ENCODE measurements around the gene AMD1.
"Not testable (repeated sequence)": the region's sequence is repeated elsewhere in the genome, so short reads cannot be mapped to it uniquely, and the experiment has no call there.

Gene AMD1

DNA sequence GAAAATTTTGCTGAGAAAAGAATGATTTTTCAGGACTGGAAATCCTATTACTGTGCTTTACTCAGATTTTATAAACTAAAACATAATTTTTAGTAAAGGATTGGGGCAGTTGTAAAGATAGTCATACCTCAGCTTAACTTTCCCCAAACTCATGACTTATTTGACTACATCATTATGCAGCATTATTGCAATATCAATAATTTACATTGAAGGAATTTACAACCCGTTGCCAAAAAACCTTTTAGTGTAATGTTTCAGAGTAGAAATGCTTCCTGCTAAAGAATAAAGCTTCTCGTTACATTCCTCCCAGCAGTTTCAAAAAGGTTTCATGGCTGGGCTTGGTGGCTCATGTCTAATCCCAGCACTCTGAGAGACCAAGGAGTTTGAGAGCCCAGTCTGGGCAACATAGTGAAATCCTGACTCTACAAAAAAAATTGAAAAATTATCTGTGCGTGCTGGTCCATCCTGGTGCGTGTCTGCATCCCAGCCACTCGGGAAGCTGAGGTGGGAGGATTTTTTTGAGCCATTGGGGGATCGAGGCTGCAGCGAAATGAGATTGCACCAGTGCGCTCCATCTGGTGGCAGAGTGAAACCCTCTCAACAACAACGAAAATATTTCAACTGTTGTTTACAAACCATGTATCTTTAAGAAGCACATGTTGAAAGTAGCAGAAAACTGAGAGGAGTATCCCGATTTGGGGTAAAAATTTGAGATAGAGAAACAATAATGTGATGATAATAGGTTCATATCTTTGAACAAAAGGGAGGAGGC, 4.4 kb downstream of the AMD1 start:
- DNase-seq: peak; percentile 35

DNA sequence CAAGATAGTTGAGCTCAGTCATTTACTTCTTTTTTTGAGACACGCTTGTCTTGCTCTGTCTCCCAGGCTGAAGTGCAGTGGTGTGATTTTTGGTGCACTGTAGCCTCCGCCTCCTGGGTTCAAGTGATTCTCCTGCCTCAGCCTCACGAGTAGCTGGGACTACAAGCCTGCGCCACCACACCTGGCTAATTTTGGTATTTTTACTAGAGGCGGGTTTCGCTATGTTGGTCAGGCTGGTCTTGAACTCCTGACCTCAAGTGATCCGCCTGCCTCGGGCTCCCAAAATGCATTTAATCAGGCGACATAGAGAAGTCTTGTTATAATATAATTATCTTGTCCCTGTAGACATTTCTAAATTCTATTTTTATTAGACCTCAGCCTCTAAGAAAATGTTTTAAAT, 6.1 kb downstream of the AMD1 start:
- no peak for DNase-seq

DNA sequence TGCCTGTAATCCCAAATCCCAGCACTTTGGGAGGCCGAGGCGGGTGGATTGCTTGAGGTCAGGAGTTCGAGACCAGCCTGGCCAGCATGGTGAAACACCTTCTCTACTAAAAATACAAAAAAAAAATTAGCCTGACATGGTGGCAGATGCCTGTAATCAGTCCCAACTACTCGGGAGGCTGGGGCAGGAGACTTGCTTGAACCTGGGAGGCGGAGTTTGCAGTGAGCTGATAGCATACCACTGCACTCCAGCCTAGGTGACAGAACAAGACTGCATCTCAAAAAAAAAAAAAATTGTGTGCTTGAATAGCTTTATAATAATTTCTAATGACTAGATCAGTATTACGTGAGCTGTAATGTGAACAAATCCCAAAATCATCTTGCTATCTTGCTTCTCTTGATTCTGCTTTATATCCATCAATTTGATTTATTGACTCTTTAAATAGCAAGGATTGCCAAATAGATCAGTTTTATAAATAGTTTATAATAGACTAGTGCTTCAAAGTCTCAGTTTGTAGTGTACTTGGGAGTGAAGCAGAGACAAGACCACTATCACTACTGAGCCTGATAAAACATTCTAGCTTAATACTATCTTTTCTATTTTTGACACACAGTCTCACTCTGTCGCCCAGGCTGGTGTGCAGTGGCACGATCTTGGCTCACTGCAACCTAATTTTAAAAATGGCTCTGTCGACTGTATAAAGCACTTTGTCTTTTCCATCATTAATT, 7.1 kb downstream of the AMD1 start:
- no peak for DNase-seq

DNA sequence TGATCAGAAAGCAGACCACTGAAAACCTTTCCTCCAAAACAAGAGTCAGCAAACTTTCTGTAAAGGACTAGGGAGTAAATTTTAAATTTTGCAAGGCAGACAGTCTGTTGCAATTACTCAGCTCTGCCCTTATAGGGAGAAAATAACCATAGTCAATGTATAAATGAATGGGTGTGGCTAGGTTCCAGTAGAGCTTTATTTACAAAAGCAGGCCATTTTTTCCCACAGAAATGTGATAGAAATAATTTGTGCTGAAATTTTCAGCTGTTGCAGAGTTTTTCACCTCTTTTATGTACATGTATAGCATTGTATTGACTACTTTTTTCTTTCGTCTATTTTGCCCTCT, 7.7 kb downstream of the AMD1 start:
- DNase-seq: no peak

DNA sequence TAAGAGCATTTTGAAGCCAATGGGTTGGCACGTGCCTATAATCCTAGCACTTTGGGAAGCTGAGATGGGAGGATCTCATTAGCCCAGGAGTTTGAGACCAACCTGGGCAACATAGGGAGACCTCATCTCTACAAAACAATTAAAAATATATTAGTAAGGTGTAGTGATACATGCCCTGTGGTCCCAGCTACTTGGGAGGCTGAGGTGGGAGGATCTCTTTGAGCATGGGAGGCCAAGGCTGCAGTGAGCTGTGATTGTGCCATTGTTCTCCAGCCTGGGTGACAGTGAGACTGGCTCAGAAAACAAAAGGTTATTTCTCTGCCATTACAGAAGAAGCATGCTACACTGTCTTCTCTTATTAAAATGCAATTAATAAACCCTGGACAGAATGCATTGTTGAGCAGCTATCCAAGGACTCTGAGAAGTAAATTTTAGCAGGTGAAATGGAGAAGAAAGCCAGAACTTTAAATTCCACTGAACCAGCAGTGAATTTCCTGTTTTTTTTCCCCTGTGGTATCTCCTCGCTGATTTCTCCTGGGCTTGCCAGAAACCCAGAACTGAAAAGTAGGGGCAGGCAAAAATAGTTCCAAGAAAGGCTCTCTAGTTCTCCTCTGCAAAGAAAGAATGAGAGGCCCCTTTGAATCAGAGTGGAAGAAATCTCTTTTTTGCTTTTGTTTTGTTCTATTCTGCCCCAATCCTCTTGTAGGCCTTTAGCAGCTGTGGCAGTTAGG, 8.4 kb downstream of the AMD1 start:
- DNase-seq: no peak

DNA sequence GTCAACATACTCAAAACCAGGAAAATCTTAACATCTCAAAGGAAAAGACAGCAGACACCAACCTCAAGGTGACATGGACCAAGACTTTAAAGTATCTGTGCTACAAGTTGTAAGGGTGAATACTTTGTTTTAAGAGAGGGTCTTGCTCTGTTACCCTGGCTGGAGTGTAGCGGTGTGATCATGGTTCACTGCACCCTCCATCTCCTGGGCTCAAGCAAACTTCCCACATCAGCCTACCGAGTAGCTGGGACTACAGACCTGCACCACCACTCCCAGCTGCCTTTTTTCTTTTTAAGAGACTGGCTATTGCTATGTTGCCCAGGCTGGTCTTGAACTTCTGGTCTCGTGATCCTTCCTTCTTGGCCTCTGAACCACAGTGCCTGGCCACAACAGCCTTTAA, 9.7 kb downstream of the AMD1 start:
- DNase-seq: no peak

DNA sequence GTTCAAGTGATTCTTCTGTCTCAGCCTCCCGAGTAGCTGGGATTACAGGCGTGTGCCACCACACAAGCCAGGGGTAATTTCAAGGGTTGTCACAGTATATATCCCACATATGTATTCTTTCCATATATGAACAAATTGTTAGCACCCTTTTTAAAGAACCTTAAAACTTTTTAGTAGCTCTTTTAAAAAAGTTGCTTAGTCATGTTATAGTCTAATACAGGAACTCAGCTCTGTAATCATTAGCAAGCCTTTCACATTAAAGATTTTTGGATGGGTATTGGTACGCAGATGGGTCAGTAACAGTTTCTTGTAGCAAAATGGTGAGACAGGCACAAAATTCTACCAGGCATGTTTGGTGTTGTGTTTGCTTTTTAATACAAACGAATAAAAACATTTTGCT, 10.9 kb downstream of the AMD1 start:
- no peak for DNase-seq

DNA sequence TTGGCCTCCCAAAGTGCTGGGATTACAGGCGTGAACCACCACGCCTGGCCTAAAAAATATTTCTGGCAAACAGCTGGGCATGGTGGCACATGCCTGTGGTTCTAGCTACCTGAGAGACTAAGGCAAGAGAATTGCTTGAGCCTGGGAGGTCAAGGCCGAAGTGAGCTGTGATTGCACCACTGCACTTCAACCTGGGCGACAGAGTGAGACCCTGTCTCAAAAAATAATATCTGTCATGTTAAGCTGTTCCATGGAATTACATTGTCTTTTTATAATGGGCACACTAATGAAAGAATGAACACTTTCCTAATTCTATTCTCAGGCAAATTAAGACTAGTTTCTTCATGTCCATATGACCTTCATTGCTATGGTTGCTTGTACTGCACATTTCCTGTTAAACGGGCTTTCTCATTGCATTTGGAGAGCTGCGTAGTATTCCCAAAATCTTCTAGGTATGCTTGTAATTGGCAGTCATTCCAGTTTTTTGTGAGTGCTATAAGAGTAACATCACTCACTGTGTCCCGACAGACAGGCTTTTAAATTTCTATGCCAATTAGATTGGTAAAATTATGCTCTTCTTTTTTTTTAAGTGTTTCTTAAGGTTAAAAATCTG, 12.1 kb downstream of the AMD1 start:
- DNase-seq: no peak

DNA sequence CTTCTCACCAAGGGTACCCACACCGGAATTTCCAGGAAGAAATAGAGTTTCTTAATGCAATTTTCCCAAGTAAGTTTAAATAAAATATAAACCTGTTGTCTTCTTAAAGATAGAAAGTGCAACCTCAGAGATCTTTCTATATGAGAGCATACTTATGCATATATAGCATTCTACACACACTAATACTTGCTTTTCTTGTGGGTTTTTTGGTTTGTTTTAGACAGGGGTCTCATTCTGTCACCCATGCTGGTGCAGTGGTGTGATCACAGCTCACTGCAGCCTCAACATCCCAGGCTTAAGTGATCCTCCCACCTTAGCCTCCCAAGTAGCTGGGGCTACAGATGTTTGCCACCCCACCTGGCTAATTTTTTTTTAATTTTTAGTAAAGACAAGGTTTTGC, 15.7 kb downstream of the AMD1 start:
- DNase-seq: no peak

DNA sequence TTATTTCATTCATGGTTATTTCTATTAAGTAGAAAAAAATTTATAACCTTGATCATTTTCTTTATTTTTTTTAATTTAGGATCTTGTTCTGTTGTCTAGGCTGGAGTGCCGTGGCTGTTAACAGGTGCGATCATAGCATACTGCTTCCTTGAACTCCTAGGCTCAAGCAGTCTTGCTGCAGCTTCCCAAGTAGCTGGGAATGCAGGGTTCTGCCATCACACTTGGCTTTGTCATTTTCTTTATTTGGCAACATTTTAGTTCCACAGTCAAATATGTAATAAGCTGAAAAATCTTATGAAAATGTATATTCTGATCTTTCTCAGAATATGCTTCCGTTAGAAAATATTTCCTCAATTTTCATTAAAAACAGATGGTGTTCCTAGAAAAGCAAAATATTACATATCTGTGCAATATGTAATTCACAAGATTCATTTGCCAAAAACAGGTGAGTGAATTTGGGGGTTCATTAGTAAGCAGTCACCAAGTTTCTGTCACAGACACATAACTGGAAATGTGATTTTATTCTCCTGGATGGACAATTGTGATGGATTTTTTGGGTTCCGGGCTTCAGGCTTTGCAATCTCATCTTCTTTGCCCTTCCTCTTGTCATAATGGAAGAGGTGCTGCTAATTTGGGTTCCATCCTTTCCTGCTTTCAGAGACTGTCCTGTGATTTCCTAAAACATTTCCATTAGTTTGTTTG, 21.5 kb downstream of the AMD1 start:
- DNase-seq: no peak

DNA sequence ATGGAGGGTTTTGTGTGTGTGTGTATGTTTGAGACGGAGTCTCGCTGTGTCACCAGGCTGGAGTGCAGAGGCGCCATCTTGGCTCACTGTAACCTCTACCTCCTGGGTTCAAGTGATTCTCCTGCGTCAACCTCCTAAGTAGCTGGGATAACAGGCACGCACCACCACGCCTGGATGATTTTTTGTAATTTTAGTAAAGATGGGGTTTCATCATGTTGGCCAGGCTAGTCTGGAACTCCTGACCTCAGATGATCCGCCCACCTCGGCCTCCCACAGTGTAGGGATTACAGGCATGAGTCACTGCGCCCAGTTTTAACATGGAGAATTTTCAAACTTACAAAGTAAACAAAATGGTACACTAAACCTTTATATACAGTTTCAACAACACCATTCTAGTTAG, 22.8 kb downstream of the AMD1 start:
- DNase-seq: no peak

DNA sequence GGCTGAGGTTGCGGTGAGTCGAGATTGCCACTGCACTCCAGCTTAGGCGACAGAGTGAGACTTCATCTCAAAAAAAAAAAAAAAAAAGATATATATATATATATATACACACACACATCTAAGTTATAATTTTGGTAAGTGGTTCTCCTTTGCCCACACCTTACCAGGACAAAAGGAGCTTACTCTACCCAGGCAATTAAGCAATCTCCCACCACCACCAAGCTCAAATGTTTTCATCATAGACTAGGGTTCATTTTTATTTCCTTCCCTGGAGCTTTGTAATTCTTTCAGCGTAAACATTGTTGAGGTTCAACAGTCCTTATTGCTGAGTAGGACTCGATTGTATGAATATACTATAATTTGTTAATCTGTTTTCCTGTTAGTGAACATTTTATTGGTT, 23.5 kb downstream of the AMD1 start:
- DNase-seq: no peak

DNA sequence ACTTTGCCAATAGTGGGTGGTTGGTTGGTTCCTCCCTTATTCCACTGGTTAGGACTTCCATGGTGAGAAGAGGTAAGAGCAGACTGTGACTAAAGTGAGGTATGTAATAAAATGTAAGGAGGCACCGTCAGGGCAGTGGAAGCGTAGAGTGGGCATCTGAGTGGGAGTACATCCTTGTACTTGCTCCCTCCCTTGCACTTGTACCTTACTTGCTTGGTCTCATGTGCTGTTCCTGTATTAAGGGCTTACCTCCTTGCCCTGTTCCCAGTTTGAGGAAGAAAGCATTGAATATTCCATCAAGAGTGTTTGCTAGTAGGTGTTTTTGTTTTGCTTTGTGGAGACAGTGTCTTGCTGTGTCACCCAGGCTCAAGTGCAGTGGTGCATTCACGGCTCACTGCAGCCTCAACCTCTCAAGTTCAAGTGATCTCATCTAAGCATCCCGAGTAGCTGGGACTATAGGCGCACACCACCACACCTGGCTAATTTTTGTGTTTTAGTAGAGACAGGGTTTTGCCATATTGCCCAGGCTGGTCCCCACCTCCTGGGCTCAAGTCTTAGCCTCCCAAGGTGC, 25.5 kb downstream of the AMD1 start:
- DNase-seq: no peak

DNA sequence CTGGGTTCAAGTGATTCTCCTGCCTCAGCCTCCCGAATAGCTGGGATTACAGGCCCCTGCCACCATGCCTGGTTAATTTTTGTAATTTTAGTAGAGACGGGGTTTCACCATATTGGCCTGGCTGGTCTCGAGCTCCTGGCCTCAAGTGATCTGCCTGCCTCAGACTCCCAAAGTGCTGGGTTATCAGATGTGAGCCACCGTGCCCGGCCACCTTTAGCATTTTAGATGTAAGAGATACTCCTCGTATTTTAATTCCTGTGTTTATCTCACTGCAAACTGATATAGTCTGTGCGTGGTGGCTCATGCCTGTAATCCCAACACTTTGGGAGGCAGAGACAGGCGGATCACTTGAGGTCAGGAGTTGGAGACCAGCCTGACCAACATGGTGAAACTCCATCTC, 27.0 kb downstream of the AMD1 start:
- DNase-seq: not testable (repeated sequence)

DNA sequence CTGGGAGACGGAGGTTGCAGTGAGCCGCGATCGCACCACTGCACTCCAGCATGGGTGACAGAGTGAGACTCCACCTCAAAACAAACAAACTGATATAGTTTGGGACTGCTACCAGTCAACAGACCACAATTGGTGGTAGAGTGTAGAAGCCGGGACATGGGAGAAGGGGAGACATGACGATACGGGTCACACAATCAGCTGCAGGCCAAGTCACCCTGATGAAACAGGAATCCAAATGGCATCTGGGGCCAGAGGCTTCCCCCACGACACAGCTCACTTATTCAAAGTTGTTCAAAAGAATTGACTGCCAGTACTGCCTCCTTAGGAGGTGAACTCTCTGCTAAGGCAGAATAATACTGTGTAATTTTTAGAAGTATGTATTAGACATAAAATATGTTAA, 27.5 kb downstream of the AMD1 start:
- DNase-seq: no peak

DNA sequence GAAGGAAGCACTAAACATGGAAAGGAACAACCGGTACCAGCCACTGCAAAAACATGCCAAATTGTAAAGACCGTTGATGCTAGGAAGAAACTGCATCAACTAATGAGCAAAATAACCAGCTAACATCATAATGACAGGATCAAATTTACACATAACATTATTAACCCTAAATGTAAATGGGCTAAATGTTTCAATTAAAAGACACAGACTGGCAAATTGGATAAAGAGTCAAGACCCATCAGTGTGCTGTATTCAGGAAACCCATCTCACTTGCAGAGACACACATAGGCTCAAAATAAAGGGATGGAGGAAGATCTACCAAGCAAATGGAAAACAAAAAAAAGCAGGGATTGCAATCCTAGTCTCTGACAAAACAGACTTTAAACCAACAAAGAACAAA, 31.7 kb downstream of the AMD1 start:
- DNase-seq: not testable (repeated sequence)

DNA sequence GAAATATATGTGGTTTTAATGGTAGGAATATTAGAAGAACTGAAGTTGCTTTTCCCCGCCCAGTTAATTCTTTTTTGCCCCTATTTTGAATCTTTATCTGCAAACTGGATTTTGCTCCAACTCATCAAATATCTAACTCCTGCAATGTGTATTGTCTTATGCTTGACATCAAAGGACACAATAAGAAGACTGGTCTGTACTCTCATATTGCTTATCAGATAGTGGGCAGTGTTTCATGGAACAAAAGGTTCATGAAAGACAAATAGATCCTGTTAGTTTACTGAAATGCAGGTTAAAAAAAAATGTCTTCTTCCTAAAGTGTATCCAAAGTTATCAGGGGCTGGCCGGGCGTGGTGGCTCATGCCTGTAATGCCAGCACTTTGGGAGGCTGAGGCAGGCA, 56.2 kb downstream of the AMD1 start:
- no peak for DNase-seq

DNA sequence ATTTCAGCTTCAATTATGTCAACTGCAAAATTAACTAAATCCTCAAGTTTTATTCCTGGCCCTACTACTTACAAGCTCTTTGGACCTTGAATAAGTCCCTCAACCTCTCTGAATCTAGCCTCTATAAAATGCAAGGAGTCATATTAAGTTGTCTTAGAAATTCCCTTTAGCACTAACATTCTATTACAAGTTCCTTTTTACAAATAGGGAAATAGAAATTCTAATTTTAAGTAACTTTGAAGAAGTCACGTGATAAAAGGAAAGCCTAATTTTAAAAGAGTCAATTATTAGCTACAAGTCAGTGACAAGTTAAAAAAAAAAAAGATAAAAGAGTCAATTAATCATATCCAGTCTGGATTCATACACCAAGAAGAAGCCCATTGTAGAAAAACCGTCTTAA, 59.3 kb downstream of the AMD1 start:
- no peak for DNase-seq

DNA sequence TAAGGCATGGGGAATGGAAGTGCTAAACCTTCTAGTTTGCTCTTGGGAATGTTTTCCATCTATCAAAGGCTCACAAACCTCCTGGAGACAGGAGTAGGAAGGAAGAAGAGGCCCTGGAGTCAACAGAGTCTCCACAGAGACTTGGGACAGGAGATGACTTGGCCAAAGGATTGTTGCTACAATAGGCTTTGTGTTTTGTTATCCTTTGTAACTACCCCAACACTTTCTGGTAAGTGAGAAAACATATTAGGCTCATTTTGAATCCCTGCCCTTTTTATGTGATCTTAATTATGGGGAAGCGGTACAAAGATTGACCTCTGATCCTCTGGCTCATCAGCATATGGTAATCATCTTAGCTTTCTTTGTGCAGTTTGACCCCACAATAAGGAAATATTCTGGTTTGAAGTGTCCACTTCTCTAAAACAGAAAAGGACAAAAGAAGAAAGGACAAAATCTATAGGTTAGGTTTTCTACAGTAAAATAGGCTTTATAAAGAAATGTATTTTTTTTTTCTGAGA, 59.9 kb downstream of the AMD1 start:
- DNase-seq: no peak

DNA sequence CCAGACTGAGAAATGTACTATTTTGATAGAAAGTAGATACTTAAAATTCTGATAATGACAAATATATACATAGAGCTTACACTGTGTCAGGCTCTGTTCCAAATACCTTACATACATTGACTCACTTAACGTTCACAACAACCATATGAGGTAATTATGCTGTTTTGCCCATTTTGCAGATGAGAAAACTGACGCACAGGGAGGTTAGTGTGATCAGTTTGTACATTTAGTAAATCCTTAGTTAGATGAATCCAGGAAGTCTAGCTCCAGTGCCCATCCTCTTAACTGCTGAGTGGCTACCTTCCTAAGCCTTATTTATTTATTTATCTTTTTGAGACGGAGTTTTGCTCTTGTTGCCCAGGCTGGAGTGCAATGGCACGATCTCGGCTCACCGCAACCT, 60.6 kb downstream of the AMD1 start:
- DNase-seq: no peak

DNA sequence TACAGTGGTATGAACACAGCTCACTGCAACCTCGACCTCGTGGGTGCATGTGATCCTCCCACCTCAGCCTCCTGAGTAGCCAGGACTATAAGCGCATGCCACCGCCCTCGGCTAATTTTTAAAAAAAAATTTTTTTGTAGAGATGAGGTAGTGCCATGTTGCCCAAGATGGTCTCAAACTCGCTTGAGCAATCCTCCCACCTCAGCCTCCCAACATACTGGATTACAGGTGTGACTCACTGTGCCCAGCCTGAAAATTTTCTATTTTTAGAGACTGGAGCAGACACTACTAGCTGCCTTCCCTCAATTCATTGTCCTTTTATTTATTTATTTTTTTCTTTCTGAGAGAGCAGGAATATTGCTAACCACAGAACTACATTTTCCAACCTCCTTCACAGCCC, 63.6 kb downstream of the AMD1 start:
- DNase-seq: no peak

DNA sequence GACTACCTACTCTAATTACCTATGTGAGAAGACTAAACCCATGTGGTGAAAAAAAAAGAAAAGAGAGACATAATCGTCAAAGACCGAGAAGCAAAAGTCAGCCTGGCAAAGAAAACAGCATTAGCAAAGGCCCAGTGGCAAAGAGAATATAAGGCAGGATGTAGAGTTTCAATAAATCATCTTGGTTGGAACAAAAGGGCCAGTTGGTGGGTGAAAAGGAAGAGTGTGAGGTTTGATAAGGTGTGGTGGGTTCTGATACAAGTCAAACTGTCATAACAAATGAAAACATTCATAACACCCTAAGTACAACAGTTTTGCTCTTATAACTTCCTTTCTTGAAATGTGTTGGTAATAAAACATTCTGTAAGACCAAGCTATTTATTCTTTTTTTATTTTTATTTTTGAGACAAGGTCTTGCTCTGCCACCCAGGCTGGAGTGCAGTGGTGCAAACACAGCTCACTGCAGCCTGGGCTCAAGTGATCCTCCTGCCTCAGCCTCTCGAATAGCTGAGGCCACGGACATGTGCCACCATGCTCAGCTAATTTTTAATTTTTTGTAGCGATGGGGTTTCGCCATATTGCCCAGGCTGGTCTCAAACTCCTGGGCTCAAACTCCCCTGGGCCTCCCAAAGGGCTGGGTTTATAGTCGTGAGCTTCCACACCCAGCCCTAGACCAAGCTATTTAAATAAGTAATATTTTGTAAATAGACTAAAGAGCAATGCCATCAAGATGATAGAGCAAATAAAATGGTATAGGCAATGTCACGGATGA, 65.0 kb downstream of the AMD1 start:
- no peak for DNase-seq

Measured in kidney glomerular epithelial cell (primary cell).